Vagina (tissue), 2 donors: Measurements from ENCODE around the gene KRTAP6-1. TPM values are rescaled to one million over a fixed set of nuclear protein-coding genes. Genes with fewer than 3 reads are reported as not detected.

Source experiments
- DNase-seq, 2 donors: peaks; one replicate each; pipeline ENCODE4 v3.0.0-alpha.2; 2017; ENCODE audit errors: extremely low spot score in 2 of 2
- H3K27ac ChIP-seq: fragments of 200-600 bp; sonication (generic); one replicate; pipeline ENCODE4 v1.5.1; 2019
- H3K27me3 ChIP-seq: fragments of 200-600 bp; sonication (generic); one replicate; pipeline ENCODE4 v1.5.1; 2019
- H3K36me3 ChIP-seq, 2 donors: fragments of 200-600 bp; sonication (generic); one replicate each; pipeline ENCODE4 v1.5.1; 2017 to 2019
- H3K4me1 ChIP-seq: fragments of 200-600 bp; sonication (generic); one replicate; pipeline ENCODE4 v1.5.1; 2019
- H3K4me3 ChIP-seq, 2 donors: fragments of 200-600 bp; sonication (generic); 1 replicate in 1 of 2; 2 replicates in 1 of 2; pipeline ENCODE4 v1.5.1; 2016 to 2019
- H3K9me3 ChIP-seq: fragments of 200-600 bp; sonication (generic); one replicate; pipeline ENCODE4 v1.5.1; 2019
- POLR2A ChIP-seq, 2 donors: fragments of 450-650 bp; IDR thresholded peaks; one replicate each; pipeline ENCODE4 v1.6.1; 2017; ENCODE audit warnings: antibody characterized with exemption in 2 of 2, mild to moderate bottlenecking in 2 of 2, moderate library complexity in 2 of 2
- POLR2AphosphoS5 ChIP-seq, 2 donors: sonication (generic); formaldehyde crosslinking; IDR thresholded peaks; one replicate each; pipeline ENCODE4 v1.9.0; 2017; ENCODE audit warnings: antibody characterized with exemption in 2 of 2, mild to moderate bottlenecking in 2 of 2, low read depth in 1 of 2; ENCODE audit not compliant: insufficient read depth in 1 of 2
- intact Hi-C: fragments of 100-400 bp; cut with DNase I; formaldehyde crosslinking; loops from one replicate; pipeline ENCODE4 v1.15.1; 2023
- total RNA-seq: library from RNA; depleted of rRNA; stranded (reverse); fragments of >200 nt; gene quantifications from one replicate; pipeline ENCODE4 v1.2.3, GENCODE V29; 2016
- TF ChIP-seq, protein P1 (sequence below), 3 experiments: fragments of 450-650 bp in 2 of 3; fragments of 200-600 bp in 1 of 3; sonication (generic) in 1 of 3; IDR thresholded peaks; one replicate each; pipeline ENCODE4 v1.5.1; 2017 to 2019; ENCODE audit warnings: antibody characterized with exemption in 3 of 3, mild to moderate bottlenecking in 2 of 3, moderate library complexity in 2 of 3

The KRTAP6-1 gene
- total RNA-seq, 1 donor from 2014 or later: not detected

DNA sequence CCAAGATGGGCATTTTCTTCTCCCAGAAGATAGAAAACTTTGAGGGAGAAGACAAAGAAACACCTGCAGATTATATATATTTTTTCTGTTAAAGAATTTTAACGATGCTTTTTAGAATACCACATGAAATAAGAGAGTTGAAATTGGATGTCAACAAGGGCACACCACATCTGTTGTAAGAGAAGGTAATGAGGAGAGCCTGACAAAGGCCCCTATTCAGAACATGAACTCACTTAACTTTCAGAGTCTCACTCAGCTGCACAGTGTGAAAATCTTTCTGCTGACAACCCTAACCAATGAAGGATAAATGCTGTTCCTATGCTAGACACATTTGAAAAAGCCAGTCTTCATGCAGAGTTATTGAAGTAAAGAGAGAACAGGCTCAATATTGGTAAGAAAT lies 30.9 kb downstream of the KRTAP6-1 start:
- H3K27ac ChIP-seq: no peak overlapping the region
- no peak for DNase-seq
- no peaks in the 10 kb centered on the region for H3K9me3 ChIP-seq
- H3K27me3 ChIP-seq: no peaks in the 10 kb centered on the region
- intact Hi-C loops: no loop called here
- H3K4me3 ChIP-seq: no peak overlapping the region
- no peaks in the 10 kb centered on the region for H3K4me1 ChIP-seq
- no peaks in the 10 kb centered on the region for H3K36me3 ChIP-seq
- no peak for TF ChIP-seq POLR2A (IDR thresholded peaks at IDR 0.05)
- TF ChIP-seq, protein P1, sequence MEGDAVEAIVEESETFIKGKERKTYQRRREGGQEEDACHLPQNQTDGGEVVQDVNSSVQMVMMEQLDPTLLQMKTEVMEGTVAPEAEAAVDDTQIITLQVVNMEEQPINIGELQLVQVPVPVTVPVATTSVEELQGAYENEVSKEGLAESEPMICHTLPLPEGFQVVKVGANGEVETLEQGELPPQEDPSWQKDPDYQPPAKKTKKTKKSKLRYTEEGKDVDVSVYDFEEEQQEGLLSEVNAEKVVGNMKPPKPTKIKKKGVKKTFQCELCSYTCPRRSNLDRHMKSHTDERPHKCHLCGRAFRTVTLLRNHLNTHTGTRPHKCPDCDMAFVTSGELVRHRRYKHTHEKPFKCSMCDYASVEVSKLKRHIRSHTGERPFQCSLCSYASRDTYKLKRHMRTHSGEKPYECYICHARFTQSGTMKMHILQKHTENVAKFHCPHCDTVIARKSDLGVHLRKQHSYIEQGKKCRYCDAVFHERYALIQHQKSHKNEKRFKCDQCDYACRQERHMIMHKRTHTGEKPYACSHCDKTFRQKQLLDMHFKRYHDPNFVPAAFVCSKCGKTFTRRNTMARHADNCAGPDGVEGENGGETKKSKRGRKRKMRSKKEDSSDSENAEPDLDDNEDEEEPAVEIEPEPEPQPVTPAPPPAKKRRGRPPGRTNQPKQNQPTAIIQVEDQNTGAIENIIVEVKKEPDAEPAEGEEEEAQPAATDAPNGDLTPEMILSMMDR (IDR thresholded peaks at IDR 0.05): no peak
- TF ChIP-seq POLR2AphosphoS5 (IDR thresholded peaks at IDR 0.05; ENCODE audit: insufficient read depth in 1 of 2, low read depth in 1 of 2): no peak

DNA sequence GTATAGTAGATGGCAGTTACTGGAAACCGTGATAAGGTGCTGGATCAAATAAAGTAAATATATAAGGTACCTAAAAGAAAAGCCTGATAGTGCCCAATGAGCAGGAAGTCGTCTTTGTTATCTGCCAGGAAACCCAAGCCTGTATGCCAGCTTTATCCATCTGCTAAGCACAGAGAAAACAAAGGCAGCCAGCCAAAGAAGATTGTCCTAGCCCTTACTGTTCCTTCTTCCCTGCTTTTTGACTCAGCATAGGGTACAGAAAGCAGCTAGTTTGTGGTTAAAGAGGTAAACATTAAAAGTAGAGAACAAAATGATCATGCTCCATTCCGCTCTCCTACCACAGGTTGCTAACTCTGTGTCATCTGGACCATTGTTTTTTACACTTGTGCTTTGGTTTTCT lies 33.6 kb downstream of the KRTAP6-1 start:
- Histone ChIP-seq H3K27me3 (no peaks in the 10 kb centered on the region), H3K4me3 (no peak overlapping the region), H3K36me3 (no peaks in the 10 kb centered on the region), H3K27ac (no peak overlapping the region), H3K9me3 (no peaks in the 10 kb centered on the region), H3K4me1 (no peaks in the 10 kb centered on the region)
- no peak for DNase-seq
- intact Hi-C loops: loop anchor here (1.0 kb wide), 1 partner anchor 23 kb away; no protein-coding TSS in a partner anchor
- TF ChIP-seq POLR2A (IDR thresholded peaks at IDR 0.05) (no peak), POLR2AphosphoS5 (IDR thresholded peaks at IDR 0.05; ENCODE audit: insufficient read depth in 1 of 2, low read depth in 1 of 2) (no peak)
- TF ChIP-seq, protein P1 (IDR thresholded peaks at IDR 0.05): no peak

DNA sequence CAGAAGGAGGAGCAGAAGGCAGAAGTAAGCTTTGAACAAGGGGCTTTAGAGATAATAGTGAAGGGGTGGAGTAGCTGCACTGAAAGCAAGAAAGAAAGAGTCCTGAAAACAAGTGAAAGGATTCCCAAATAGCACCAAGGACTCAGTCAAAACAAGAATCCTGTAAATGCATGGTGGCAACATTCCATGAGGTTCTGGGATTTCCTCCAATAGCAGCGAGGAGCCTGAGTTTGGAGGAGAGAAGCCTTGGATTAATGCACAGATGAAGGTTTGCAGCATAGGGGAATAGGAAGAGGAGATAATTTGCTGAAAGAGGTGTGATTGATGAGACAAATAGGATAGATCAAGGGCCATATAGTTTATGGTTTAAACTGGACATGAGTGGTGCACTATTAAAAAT lies 34.4 kb downstream of the KRTAP6-1 start:
- no peaks in the 10 kb centered on the region for H3K9me3 ChIP-seq
- no peak for TF ChIP-seq POLR2A (IDR thresholded peaks at IDR 0.05)
- no peak for TF ChIP-seq POLR2AphosphoS5 (IDR thresholded peaks at IDR 0.05; ENCODE audit: insufficient read depth in 1 of 2, low read depth in 1 of 2)
- TF ChIP-seq, protein P1 (IDR thresholded peaks at IDR 0.05): no peak
- no peaks in the 10 kb centered on the region for H3K27me3 ChIP-seq
- H3K4me1 ChIP-seq: no peaks in the 10 kb centered on the region
- H3K4me3 ChIP-seq: no peak overlapping the region
- no peaks in the 10 kb centered on the region for H3K36me3 ChIP-seq
- H3K27ac ChIP-seq: no peak overlapping the region
- intact Hi-C loops: no loop called here
- no peak for DNase-seq

DNA sequence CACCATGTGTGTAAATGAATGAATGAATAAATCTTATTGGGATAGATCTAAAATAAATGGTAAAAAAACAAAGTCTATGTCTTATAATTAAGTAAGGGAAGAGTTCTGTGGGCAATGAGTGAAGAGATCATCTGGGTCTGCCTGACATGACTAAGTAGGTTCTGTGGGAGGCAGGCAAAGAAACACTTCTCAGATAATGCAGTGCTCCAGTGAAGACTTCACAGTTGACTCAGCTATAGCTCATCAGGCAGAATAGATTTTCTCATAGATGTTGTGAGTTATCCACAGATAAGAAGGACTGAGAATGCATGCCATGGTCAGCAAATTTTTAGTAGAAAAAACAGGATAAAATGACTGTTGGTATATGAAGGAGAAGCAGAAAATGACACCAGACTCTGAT lies 36.0 kb downstream of the KRTAP6-1 start:
- no peak overlapping the region for H3K27ac ChIP-seq
- H3K27me3 ChIP-seq: no peaks in the 10 kb centered on the region
- TF ChIP-seq POLR2AphosphoS5 (IDR thresholded peaks at IDR 0.05; ENCODE audit: insufficient read depth in 1 of 2, low read depth in 1 of 2) (no peak), POLR2A (IDR thresholded peaks at IDR 0.05) (no peak)
- TF ChIP-seq, protein P1 (IDR thresholded peaks at IDR 0.05): no peak
- no peaks in the 10 kb centered on the region for H3K9me3 ChIP-seq
- intact Hi-C loops: no loop called here
- H3K4me1 ChIP-seq: no peaks in the 10 kb centered on the region
- no peaks in the 10 kb centered on the region for H3K36me3 ChIP-seq
- no peak for DNase-seq
- H3K4me3 ChIP-seq: no peak overlapping the region

DNA sequence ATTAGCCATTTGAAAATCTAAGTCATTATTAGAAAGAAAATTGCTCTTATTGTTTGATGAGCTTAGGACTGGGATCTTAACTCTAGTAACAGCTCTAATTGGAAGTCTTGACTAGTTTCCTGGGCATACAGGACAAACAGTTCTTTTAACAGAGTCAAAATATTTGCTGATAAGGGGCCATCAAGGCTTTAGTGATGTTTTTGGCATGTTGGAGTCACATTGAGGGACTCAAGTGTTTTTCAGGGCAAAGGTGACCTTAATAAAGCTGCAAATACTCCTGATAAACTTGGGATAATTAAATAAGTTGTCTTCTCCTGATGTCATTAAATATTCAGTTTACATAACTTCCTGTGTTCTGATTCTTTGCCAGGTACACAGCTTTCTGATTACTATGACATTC lies 46.1 kb downstream of the KRTAP6-1 start:
- Histone ChIP-seq H3K27me3 (no peaks in the 10 kb centered on the region), H3K27ac (no peak overlapping the region), H3K4me1 (no peaks in the 10 kb centered on the region), H3K36me3 (no peaks in the 10 kb centered on the region), H3K9me3 (no peaks in the 10 kb centered on the region), H3K4me3 (no peak overlapping the region)
- intact Hi-C loops: no loop called here
- no peak for DNase-seq
- TF ChIP-seq POLR2AphosphoS5 (IDR thresholded peaks at IDR 0.05; ENCODE audit: insufficient read depth in 1 of 2, low read depth in 1 of 2) (no peak), POLR2A (IDR thresholded peaks at IDR 0.05) (no peak)
- TF ChIP-seq, protein P1 (IDR thresholded peaks at IDR 0.05): no peak
